AG09319 (cell line): Measurements from ENCODE around the gene APCDD1L.

ENCODE experiments used
- DNase-seq: peaks from one replicate; pipeline ENCODE4 v3.0.0-alpha.2; 2010; ENCODE audit warnings: low read depth; ENCODE audit errors: extremely low read depth
- CTCF ChIP-seq: IDR thresholded peaks from 2 replicates; pipeline ENCODE4 v1.5.1; 2011; ENCODE audit warnings: low read depth, mild to moderate bottlenecking, inconsistent platforms, low read length, moderate library complexity

The APCDD1L gene

GRCh38 chr20:58475466-58475865 is 39.7 kb downstream of the APCDD1L start:
- DNase-seq, result no peak

DNA sequence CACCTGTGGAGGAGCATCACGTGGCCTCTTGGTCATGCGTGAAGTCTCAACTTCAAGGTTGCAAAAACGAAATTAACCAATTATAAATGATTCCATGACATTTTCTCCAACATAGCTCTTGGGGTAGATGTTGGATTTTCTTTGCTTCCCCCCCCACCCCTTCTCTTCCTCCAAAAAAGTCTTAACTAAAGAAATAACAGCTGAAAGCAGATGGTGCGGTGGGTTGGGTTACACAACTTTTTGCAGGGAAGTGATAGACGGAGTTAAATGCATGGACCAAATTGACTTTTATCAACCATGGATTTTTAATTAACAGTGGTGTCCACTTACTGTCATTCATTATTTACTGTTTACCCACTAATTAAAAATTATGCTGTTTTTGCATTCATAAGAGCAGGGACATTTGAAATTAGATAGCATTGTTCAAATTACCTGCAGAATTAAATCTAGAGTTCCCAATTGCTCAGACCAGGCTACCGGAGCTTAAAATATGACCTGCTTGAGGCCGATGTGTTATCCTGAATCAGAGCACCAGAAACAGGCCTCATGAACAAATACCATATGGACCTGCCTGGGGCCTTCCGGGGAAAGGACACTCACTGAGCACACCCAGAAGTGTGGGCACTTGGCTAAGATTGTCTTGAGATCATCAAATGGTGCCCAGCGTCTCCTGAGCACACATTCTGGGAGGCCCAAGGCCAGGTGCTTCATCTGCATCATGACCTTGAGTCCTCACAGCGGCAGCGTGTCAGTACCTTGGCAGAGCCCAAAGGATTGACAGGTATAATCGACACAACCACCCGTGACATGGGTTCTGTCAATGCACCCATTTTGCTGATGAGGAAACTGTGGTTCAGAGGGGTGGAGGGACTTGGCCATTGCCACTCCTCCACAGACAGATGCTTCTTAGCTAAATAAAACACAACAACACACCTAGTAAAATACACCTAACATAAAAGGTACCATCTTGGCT is 41.5 kb downstream of the APCDD1L start:
- DNase-seq, result no peak
- TF ChIP-seq CTCF, result no peak

More at GRCh38 chr20:58475466-58475865, 39.7 kb downstream of the APCDD1L start:
- no peak for TF ChIP-seq CTCF

DNA sequence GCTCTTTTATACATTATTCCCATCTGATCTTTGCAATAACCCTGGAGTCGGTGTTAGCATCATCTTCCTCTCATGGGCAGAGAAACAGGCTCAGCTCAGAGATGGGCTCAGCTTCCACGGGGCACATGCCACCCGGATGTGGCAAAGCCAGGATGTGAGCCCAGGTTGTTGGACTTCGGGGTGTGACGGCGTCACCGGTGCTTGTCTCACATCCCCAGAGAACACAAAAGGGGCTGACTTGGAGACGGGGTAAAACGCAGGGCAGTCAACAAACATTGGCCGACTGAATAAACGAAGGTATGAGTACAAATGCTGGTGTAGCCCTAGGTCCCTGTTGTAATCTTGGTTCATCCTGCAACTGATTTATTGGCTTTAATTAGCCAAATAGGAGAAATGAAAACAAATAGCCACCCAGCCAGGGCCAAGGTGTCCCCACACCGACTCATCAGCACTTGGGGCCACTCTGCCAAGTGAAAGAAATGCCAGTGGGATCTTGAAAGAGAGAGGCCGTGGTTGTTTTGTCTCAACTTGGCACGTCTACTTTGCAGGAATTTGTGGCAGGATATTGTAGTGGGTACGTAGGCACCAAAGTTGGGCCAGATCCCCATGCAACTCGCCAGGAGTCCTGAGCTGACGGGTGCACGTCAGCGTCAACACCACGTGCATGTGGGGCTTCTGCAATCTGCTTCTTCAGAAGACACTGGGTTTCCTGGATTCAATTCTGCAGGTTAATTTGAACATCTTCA is 42.8 kb downstream of the APCDD1L start:
- no peak for TF ChIP-seq CTCF
- DNase-seq, result no peak

GRCh38 chr20:58471193-58472164 is 43.7 kb downstream of the APCDD1L start:
- no peak; the same call in none of the 2 replicates for TF ChIP-seq CTCF
- DNase-seq, result peak; percentile 51

GRCh38 chr20:58470336-58471192 is 44.6 kb downstream of the APCDD1L start:
- DNase-seq, result no peak
- no peak for TF ChIP-seq CTCF

DNA sequence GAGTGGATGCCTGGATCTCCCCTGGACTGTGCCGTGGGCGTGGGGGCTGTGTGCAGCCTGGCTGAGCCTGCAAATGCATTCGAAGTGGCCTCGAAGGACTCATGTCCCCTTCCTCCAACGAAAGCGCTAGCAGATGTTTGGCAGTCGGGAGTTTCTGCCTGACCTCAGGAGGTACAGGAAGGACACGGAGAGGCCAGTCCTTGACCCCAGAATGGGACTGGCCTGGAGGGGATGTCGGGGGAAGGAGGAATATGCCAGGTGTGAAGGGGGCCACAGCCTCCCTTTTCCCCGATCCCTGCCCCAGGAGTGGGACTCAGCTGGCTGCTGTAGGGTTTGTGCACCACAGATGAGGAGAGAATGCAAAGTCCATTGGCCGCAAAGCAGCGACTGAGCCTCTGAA is 45.6 kb downstream of the APCDD1L start:
- DNase-seq, result no peak
- no peak for TF ChIP-seq CTCF
